ES-I3 (cell line): ENCODE data around the gene TAOK3.
"Not testable (repeated sequence)": the region's sequence is repeated elsewhere in the genome, so short reads cannot be mapped to it uniquely, and the experiment has no call there.

Source experiments
- H3K36me3 ChIP-seq: 2 replicates; pipeline ENCODE4 v1.6.1; 2013; ENCODE audit warnings: mild to moderate bottlenecking, low read length, control low read depth, moderate library complexity; ENCODE audit not compliant: insufficient read depth
- H3K4me1 ChIP-seq: 2 replicates; pipeline ENCODE4 v1.6.1; 2013; ENCODE audit warnings: mild to moderate bottlenecking, control low read depth, low read length; ENCODE audit not compliant: insufficient read depth
- H3K9ac ChIP-seq: 2 replicates; pipeline ENCODE4 v1.6.1; 2013; ENCODE audit warnings: low read depth, mild to moderate bottlenecking, low read length, moderate library complexity
- H3K9me3 ChIP-seq: 2 replicates; pipeline ENCODE4 v1.6.1; 2013; ENCODE audit warnings: mild to moderate bottlenecking, low read length, moderate library complexity; ENCODE audit not compliant: control insufficient read depth, insufficient read depth

The TAOK3 gene

DNA sequence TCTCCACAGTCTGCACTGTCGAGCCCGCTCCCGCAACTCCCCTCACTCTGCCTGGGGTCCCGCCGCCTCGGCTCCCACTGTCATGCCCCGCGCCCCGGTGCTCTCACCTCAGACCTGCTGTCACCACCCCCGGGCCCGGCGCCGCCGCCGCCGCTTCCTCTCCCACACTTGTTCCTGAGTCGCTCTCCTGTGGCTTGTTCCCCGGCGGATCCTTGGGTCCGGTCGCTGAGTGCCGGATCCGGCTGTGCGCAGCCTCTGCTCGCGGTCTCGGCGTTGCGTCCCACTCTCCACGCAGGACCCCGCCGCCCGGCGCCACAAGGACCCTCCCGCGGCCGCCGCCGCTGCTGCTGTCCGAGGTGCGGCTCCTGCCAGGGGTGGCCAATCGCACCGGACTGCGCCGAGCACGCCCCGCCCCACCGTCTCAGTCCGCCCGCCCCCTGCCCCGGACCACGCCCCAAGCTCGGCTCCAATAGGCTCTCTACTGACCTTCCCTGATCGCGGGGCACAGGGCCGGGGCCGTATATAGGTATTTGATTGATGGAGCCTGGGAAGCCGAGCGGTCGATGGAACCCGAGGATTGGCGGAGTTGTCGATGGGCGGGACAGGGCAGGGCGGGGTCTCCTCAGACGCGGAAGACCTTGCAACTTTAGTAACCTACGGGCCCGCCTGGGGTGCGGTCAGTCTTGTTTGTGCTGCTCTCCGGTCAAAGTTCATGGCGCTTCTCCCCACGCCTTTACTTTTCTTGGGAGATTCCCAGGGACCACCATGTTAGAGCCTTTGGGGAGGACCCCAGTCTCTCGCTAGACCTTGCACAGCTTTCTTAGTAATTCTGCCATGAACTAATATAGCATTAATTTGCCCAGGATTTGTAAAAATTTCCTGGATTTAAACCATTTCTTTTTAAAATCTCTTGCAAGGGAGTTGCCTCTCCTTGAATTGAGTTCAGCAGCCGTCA is at the start of gene TAOK3:
TAOK3 (minus strand) TSS at position 367 of the 955 bp plus-strand sequence. CDS start 117,340 bp downstream, outside the sequence.
- Histone ChIP-seq H3K9ac (peak within 1 kb of the TSS; percentile 94), H3K9me3 (no peaks in the 10 kb centered on the region), H3K36me3 (no peaks in the 10 kb centered on the region), H3K4me1 (peaks cover 8% of the 10 kb centered on the region)

DNA sequence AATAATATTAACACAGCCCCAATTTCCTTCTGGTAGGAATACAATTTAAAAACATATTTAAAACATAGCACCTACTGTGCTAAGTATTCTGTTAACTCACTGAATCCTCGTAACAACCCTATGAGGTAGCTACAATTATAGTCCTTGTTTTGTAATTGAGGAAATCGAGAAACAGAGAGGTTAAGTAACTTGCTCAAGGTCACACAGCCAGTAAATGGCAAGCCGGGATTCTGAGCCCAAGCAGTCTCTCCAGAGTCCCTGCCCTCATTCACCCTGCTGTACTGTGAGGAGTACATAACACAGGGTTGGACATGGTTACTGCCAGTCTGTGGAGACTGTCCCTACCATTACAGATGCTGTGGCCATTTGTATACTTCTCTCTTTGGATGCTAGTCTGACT is 48.0 kb upstream of the TAOK3 start:
- Histone ChIP-seq H3K9me3 (no peaks in the 10 kb centered on the region), H3K9ac (no peak overlapping the region), H3K36me3 (peaks cover 5% of the 10 kb centered on the region; the same call in 1 of the 2 replicates), H3K4me1 (no peaks in the 10 kb centered on the region)

- no peaks in the 10 kb centered on the region for H3K9me3 ChIP-seq
- H3K36me3 ChIP-seq = peaks cover 5% of the 10 kb centered on the region
- H3K9ac ChIP-seq = no peak overlapping the region
- H3K4me1 ChIP-seq = no peaks in the 10 kb centered on the region
Observed at GRCh38 chr12:118418385-118419057, 45.8 kb upstream of the TAOK3 start.

DNA sequence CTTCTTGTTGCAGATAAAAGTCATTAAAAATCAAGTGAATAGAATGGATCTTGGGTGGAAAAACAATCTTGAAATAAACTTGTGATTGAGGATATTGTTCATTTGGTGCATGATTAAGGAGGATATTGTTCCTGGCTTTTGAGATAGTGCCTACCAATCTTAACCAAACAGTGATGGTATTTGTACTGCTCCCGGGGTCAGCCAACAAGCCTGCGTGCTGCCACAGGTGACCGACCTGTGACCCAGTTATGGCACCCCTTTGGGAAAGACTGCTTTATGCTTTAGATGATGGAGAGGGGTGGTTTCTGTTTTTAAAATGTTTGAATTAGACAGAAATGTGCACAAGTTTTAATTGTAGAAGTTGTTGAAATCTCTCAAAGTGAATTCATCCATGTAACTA is 45.2 kb upstream of the TAOK3 start:
- Histone ChIP-seq H3K36me3 (peaks cover 5% of the 10 kb centered on the region), H3K9me3 (no peaks in the 10 kb centered on the region), H3K4me1 (no peaks in the 10 kb centered on the region), H3K9ac (no peak overlapping the region)

DNA sequence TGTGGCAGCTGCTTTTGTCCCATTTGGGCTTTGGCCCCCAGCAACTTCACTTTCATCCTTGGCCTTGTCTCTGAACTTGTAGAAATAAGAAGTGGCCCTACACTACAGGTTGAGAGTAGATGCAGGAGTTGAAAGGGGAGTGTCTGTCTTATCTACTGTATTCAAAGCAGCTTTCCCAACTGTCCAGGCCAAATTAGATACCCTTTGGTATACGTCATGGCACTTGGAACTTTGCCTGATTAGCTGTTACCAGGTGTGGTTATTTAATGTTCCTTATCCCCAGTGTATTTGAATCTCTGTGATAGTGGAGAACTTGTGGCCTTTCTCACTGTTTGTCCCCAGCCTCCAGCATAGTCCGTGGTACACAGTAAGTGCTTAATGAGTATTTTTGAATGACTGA is 37.1 kb upstream of the TAOK3 start:
- Histone ChIP-seq H3K36me3 (peaks cover 32% of the 10 kb centered on the region), H3K4me1 (no peaks in the 10 kb centered on the region), H3K9ac (no peak overlapping the region), H3K9me3 (no peaks in the 10 kb centered on the region; the same call in 1 of the 2 replicates)

DNA sequence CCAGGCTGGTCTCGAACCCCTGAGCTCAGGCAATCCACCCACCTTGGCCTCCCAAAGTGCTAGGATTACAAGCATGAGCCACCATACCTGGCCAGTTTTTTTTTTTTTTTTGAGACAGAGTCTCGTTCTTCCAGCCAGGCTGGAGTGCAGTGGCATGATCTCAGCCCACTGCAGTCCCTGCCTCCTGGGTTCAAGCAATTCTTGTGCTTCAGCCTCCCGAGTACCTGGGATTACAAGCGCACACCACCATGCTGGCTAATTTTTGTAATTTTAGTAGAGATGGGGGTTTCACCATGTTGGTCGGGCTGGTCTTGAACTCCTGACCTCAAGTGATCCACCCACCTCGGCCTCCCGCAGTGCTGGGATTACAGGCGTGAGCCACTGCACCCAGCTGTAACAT is 35.5 kb upstream of the TAOK3 start:
- H3K4me1 ChIP-seq, H3K9ac ChIP-seq, H3K9me3 ChIP-seq: not testable (repeated sequence)
- H3K36me3 ChIP-seq = peaks cover 36% of the 10 kb centered on the region

DNA sequence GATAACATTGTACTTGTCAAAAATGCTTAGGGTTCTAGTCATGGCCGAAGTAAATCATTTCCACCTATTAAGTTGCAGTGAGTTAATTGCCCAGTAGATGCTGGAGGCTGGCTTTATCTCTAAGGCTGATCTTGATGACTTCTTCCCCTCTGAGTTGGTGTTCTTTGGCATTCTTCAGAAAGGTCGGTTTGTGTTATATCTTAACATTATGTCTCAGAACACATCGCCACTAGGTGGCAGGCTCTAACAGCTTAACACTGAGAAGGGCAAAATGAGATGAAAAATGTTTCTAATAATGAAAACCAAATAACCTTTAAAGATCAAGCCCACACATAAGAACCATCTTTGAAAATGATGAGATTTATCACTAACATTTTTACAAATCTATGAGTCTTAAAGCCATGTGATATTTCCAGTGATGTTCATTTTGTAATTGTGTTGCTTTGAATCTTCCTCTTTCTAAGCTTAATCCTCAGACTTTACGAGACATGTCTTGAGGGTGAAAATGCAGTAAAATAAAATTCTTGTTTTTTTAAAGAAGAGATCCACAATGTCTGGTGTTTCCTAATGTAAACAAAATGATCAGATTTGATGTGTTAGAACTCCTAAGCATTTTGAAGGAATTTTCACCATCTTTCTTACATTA is 32.3 kb upstream of the TAOK3 start:
- Histone ChIP-seq H3K9me3 (no peaks in the 10 kb centered on the region), H3K4me1 (no peaks in the 10 kb centered on the region), H3K9ac (no peak overlapping the region), H3K36me3 (peaks cover 25% of the 10 kb centered on the region)

DNA sequence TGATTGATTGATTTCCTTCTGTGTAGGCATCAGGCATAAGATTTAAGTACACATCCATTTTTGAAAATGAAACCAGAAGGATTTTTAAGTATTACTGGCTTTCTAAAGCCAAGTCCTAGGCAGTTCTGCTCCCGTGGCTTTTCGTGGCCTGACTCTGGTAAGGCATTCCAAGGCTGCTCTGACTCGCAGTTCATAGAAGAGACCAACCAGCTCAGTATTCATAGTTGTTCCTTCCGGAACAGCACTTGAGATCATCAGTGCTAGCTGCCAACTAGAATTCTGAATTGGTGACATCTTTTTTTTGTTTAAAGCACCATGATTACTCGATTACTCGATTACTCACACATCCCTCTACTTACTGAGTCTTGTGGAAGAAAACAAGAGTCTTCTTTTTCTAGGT is 29.5 kb upstream of the TAOK3 start:
- peaks cover 27% of the 10 kb centered on the region for H3K36me3 ChIP-seq
- no peaks in the 10 kb centered on the region for H3K4me1 ChIP-seq
- H3K9ac ChIP-seq = no peak overlapping the region
- H3K9me3 ChIP-seq = no peaks in the 10 kb centered on the region

DNA sequence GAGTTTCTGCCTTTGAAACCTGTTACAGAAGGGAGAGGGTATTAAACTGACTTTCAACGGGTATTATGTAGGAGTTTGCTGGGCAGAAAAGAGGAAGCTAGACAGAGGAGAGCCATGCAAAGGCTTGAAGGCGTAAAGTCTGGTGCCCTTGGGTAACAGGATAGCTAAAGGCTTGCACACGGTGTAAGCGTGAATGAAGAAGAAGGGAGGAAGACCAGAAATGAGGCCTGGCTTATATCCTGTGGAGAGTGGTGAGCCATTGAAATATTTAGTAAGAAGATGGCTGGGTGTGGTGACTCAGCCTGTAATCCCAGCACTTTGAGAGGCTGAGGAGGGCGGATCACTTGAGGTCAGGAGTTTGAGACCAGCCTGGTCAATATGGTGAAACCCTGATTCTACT is 26.2 kb upstream of the TAOK3 start:
- no peaks in the 10 kb centered on the region for H3K4me1 ChIP-seq
- no peak overlapping the region for H3K9ac ChIP-seq
- peaks cover 24% of the 10 kb centered on the region for H3K36me3 ChIP-seq
- H3K9me3 ChIP-seq = no peaks in the 10 kb centered on the region

DNA sequence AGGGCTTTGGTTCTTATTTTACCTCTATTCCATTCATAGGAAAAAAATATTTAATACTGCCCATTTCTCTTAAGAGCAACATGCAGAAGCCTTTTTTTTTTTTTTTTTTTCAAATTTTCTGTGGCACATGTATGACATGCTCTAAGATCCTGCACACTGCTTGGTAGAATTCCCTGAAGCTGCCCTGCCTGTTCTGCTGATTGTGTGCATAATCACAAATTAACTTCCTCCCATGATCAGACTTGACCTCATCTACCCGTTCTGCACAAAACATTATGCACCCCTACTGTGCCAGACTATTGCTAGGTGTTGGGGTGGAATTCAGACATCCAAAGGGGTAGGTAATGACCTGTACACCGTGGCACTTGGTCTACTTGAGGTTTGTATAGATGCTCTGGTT is 25.8 kb upstream of the TAOK3 start:
- no peak overlapping the region for H3K9ac ChIP-seq
- H3K4me1 ChIP-seq = no peaks in the 10 kb centered on the region
- peaks cover 21% of the 10 kb centered on the region for H3K36me3 ChIP-seq
- H3K9me3 ChIP-seq = no peaks in the 10 kb centered on the region

DNA sequence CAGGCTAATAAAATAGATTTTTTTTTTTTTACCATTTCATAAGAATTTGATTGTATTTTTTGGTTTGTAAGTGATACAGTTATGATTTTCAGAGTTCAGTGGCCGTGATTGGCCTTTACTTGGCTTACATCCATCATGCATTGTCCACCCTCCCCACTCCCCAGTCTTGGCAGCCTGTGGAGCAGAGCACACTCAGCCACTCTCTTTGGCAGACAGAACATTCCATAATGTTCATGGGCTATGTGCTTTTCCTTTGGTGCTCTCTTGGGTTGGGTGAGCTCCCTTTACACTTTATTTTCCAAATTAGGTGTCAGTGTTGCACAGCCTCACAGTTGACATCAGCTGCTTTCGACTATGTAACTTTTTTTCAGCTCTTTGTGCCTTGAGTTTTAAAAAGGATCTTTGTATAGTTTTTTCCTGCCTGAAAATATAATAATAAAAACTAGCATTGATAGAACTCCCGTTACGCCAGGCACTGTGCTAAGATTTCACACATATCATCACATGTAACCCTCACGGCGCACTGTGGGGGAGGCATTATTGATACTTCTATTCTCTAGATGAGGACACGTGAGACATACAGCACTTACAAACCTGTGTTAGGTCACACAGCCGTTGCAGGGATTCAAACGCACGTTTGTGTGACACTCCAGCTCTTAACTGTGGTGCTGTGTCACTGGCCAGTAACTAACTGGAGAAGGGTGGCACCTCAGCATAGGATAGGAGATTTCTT is 25.2 kb upstream of the TAOK3 start:
- Histone ChIP-seq H3K9ac (no peak overlapping the region), H3K4me1 (no peaks in the 10 kb centered on the region), H3K36me3 (peaks cover 17% of the 10 kb centered on the region), H3K9me3 (no peaks in the 10 kb centered on the region)

DNA sequence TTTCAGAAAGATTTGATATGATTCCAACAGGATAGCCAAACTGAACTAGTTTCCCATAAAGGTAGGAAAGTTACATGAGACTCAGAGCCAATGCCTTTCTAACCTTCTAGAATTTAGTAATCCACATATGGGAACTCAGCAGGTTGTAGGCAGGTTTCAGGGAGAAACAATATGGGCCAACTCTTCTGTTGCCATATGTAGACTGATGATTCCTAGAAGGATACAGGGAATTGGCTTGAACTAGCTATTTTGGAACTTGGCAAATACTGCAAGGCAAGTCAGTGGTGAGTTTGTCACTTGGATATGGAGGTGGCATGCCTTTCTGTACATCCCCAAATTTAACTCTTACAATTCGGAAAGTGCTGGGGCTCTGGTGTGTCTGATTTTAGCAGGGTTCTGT is 19.1 kb upstream of the TAOK3 start:
- Histone ChIP-seq H3K4me1 (no peaks in the 10 kb centered on the region), H3K9ac (no peak overlapping the region), H3K9me3 (no peaks in the 10 kb centered on the region), H3K36me3 (peaks cover 35% of the 10 kb centered on the region)

GRCh38 chr12:118391424-118391823 is 18.7 kb upstream of the TAOK3 start:
- Histone ChIP-seq H3K4me1 (no peaks in the 10 kb centered on the region), H3K9me3 (no peaks in the 10 kb centered on the region), H3K36me3 (peaks cover 36% of the 10 kb centered on the region), H3K9ac (no peak overlapping the region)

DNA sequence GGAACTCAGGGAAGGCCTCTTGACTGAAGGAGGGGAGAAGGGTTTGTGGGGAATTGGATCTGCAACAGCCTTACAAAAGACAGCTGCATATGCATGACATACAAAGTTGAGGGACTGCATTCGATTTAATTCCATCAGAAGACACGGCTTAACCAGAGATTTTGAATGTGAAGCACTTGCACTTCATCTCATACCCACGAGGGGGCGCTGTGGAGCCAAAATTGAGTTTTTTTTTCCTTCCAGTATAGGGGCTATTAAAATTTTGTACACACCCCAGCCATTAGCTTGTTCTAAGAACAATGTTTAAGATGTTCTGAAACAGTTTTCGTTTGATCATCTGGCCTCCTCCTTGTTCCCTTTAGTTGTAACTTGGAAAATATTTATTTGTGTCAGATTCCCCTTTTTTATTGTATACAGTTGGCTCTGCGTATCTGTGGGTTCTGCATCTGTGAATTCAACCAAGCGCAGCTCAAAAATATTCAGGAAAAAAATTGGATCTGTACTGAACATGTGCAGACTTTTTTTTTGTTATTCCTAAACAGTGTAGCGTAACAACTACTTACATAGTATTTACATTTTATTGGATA is 5.3 kb upstream of the TAOK3 start:
- no peaks in the 10 kb centered on the region for H3K9me3 ChIP-seq
- H3K9ac ChIP-seq = peak overlapping the region; percentile 89
- peaks cover 3% of the 10 kb centered on the region; the same call in 1 of the 2 replicates for H3K36me3 ChIP-seq
- H3K4me1 ChIP-seq = peaks cover 8% of the 10 kb centered on the region
